B cell (primary cell): ENCODE measurements around the gene TNRC6C. TPM values are rescaled to one million over a fixed set of nuclear protein-coding genes. Genes with fewer than 3 reads are reported as not detected.

Experiments
- ATAC-seq: fragments of 200-7000 bp; cut with Tn5 transposase; one replicate; pipeline ENCODE4 v1.10.0; 2021; ENCODE audit warnings: low read depth, mild to moderate bottlenecking, moderate number of reproducible peaks, moderate library complexity
- CTCF ChIA-PET: fragments of 350-600 bp; sonication (Branson Sonifier 250); formaldehyde crosslinking; loops from one replicate; lab custom pipeline; 2021; ENCODE audit warnings: antibody characterized with exemption, inconsistent platforms; lab: Charles Lee
- POLR2A ChIA-PET: fragments of 350-600 bp; sonication (Branson Sonifier 250); formaldehyde crosslinking; loops from one replicate; lab custom pipeline; 2021; ENCODE audit warnings: antibody characterized with exemption; lab: Charles Lee
- DNase-seq: peaks from one replicate; pipeline ENCODE4 v3.0.0; 2013
- H2AFZ ChIP-seq: 2 replicates; pipeline ENCODE4 v1.6.1; 2012; ENCODE audit warnings: mild to moderate bottlenecking, low read depth, low read length; ENCODE audit not compliant: insufficient read depth, poor library complexity, severe bottlenecking
- H3K27ac ChIP-seq, 2 donors: 1 replicate in 1 of 2; 2 replicates in 1 of 2; pipeline ENCODE4 v1.5.1; 2012 to 2013; ENCODE audit warnings: low read length in 2 of 2, mild to moderate bottlenecking in 2 of 2, moderate library complexity in 1 of 2
- H3K27me3 ChIP-seq, 4 experiments: fragments of 200-600 bp in 1 of 4; sonication (generic) in 1 of 4; replicated peaks in 1 of 4; 1 replicate in 2 of 4; 2 replicates in 2 of 4; pipeline versions ENCODE4 v1.6.1 to v1.7.0; 2013 to 2016; ENCODE audit warnings: low read length in 3 of 4, mild to moderate bottlenecking in 2 of 4, mixed read lengths in 1 of 4, moderate library complexity in 1 of 4; ENCODE audit not compliant: insufficient read depth in 4 of 4, control insufficient read depth in 3 of 4; ENCODE audit errors: control extremely low read depth in 1 of 4
- H3K36me3 ChIP-seq, 2 experiments: replicated peaks in 1 of 2; 1 replicate in 1 of 2; 2 replicates in 1 of 2; pipeline versions ENCODE4 v1.6.1 to v1.7.1; 2013; ENCODE audit warnings: low read length in 1 of 2; ENCODE audit not compliant: insufficient read depth in 2 of 2, control insufficient read depth in 1 of 2; ENCODE audit errors: control extremely low read depth in 1 of 2, extremely low read depth in 1 of 2
- H3K4me1 ChIP-seq, 2 donors: fragments of 200-600 bp in 1 of 2; sonication (generic) in 1 of 2; 1 replicate in 1 of 2; 2 replicates in 1 of 2; pipeline versions ENCODE4 v1.5.1 to v1.6.1; 2013 to 2017; ENCODE audit warnings: low read length in 2 of 2; ENCODE audit not compliant: control insufficient read depth in 2 of 2, insufficient read depth in 2 of 2
- H3K4me2 ChIP-seq: replicated peaks from 2 replicates; pipeline ENCODE3; 2012; ENCODE audit warnings: mild to moderate bottlenecking, low read depth, low read length; ENCODE audit not compliant: poor library complexity, severe bottlenecking
- H3K4me3 ChIP-seq, 5 experiments: fragments of 200-600 bp in 1 of 5; sonication (generic) in 1 of 5; 1 replicate in 3 of 5; 2 replicates in 2 of 5; pipeline versions ENCODE4 v1.5.1 to v1.7.0; 2011 to 2016; ENCODE audit warnings: low read length in 4 of 5, mild to moderate bottlenecking in 4 of 5, low read depth in 2 of 5, control low read depth in 1 of 5, moderate library complexity in 1 of 5; ENCODE audit not compliant: insufficient read depth in 1 of 5; ENCODE audit errors: control extremely low read depth in 1 of 5, extremely low read depth in 1 of 5
- H3K79me2 ChIP-seq: fragments of 200-600 bp; sonication (generic); one replicate; pipeline ENCODE4 v1.6.0; 2016; ENCODE audit warnings: low read length; ENCODE audit not compliant: control insufficient read depth, insufficient read depth
- H3K9ac ChIP-seq: fragments of 200-600 bp; sonication (generic); 2 replicates; pipeline ENCODE4 v1.6.1; 2017; ENCODE audit warnings: mild to moderate bottlenecking, low read length, moderate library complexity
- H3K9me3 ChIP-seq, 3 donors: one replicate each; pipeline versions ENCODE4 v1.6.1 to v1.7.1; 2013; ENCODE audit warnings: low read length in 2 of 3; ENCODE audit not compliant: control insufficient read depth in 2 of 3, insufficient read depth in 1 of 3; ENCODE audit errors: control extremely low read depth in 1 of 3
- H4K20me1 ChIP-seq: 2 replicates; pipeline ENCODE4 v1.6.0; 2012; ENCODE audit warnings: mild to moderate bottlenecking, low read length; ENCODE audit not compliant: insufficient read depth, control insufficient read depth, poor library complexity, severe bottlenecking
- H3K27ac Mint-ChIP-seq: one replicate; pipeline ENCODE4 v1.8.0; 2021; ENCODE audit warnings: mixed read lengths
- H3K27me3 Mint-ChIP-seq: one replicate; pipeline ENCODE4 v1.8.0; 2021; ENCODE audit warnings: mixed read lengths
- H3K4me1 Mint-ChIP-seq: one replicate; pipeline ENCODE4 v1.8.0; 2021; ENCODE audit warnings: mixed read lengths
- H3K4me3 Mint-ChIP-seq: one replicate; pipeline ENCODE4 v1.8.0; 2021; ENCODE audit warnings: mixed read lengths
- H3K9me3 Mint-ChIP-seq: one replicate; pipeline ENCODE4 v1.8.0; 2022; ENCODE audit warnings: mixed read lengths; ENCODE audit not compliant: insufficient read depth
- EZH2 ChIP-seq: IDR thresholded peaks from 2 replicates; pipeline ENCODE4 v1.6.1; 2012; ENCODE audit warnings: borderline replicate concordance, low read depth, mild to moderate bottlenecking, moderate library complexity, low read length; ENCODE audit not compliant: insufficient read depth, poor library complexity, severe bottlenecking
- WGBS: methylation state at CpG from one replicate; pipeline ENCODE4 v1.1.5; 2013; ENCODE audit warnings: missing lambda C conversion rate; ENCODE audit not compliant: insufficient coverage; 5-methylcytosine and 5-hydroxymethylcytosine counted together
- intact Hi-C: fragments of 100-400 bp; cut with micrococcal nuclease; formaldehyde crosslinking; loops from one replicate; pipeline ENCODE4 v1.10.0; 2022
- polyA plus RNA-seq: library from polyadenylated mRNA; depleted of rRNA; stranded (reverse); fragments of >200 nt; gene quantifications from 2 replicates; pipeline ENCODE4 v1.2.3, GENCODE V29; 2012
- total RNA-seq, 2 donors: library from RNA; stranded (reverse); fragments of 120-200 nt in 1 of 2; gene quantifications; 1 replicate in 1 of 2; 2 replicates in 1 of 2; pipeline versions ENCODE4 v1.2.3 to v1.2.4, GENCODE V29; 2013 to 2022
- TF ChIP-seq, protein P1 (sequence below): fragments of 200-600 bp; IDR thresholded peaks from one replicate; pipeline ENCODE4 v1.8.0; 2022; ENCODE audit warnings: antibody characterized with exemption, mild to moderate bottlenecking

The TNRC6C gene
- total and polyA plus RNA-seq, 2 donors (not counting 1 experiment from before 2014, with no cell fraction given) = 3.9 to 63.8 TPM

DNA sequence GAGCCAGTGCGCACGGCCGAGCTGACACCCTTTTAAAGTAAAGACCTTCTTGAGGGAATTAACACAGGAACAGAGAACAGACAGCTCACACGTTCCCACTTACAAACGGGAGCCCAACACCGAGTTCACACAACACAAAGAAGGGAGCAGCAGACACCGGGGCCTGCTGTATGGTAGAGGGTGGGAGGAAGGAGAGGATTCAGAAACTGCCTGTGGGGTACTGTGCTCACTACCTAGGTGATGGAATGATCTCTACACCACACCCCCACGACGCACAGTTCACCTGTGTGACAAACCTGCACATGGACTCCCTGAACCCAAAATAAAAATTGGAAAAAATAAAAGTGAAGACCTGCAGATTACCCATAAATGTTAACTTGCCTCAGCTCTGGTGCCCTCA lies 137.6 kb downstream of the TNRC6C start:
- Histone ChIP-seq H3K4me3 (no peak overlapping the region), H3K79me2 (no peaks in the 10 kb centered on the region), H3K27me3 (no peaks in the 10 kb centered on the region), H2AFZ (no peak overlapping the region), H3K9me3 (no peaks in the 10 kb centered on the region), H3K9ac (no peak overlapping the region), H3K4me2 (no peak overlapping the region), H3K27ac (no peak overlapping the region), H4K20me1 (no peaks in the 10 kb centered on the region), H3K4me1 (no peaks in the 10 kb centered on the region), H3K36me3 (peaks cover 4 to 80% of the 10 kb centered on the region in 2 experiments)
- POLR2A ChIA-PET = no interaction called here
- Mint-ChIP-seq H3K4me1 (no peaks in the 10 kb centered on the region), H3K27ac (no peak overlapping the region), H3K9me3 (no peaks in the 10 kb centered on the region), H3K4me3 (no peak overlapping the region), H3K27me3 (no peaks in the 10 kb centered on the region)
- TF ChIP-seq, protein P1, sequence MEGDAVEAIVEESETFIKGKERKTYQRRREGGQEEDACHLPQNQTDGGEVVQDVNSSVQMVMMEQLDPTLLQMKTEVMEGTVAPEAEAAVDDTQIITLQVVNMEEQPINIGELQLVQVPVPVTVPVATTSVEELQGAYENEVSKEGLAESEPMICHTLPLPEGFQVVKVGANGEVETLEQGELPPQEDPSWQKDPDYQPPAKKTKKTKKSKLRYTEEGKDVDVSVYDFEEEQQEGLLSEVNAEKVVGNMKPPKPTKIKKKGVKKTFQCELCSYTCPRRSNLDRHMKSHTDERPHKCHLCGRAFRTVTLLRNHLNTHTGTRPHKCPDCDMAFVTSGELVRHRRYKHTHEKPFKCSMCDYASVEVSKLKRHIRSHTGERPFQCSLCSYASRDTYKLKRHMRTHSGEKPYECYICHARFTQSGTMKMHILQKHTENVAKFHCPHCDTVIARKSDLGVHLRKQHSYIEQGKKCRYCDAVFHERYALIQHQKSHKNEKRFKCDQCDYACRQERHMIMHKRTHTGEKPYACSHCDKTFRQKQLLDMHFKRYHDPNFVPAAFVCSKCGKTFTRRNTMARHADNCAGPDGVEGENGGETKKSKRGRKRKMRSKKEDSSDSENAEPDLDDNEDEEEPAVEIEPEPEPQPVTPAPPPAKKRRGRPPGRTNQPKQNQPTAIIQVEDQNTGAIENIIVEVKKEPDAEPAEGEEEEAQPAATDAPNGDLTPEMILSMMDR = no peak
- no peak for TF ChIP-seq EZH2
- DNase-seq (no peak), ATAC-seq (no peak)
- WGBS = 100% methylated on average over 3 of the region's 9 CpGs
- CTCF ChIA-PET = interaction anchor here (0.5 to 1.6 kb wide), 2 partner anchors 11 to 154 kb away, joined by 3 read pairs; no protein-coding TSS in a partner anchor
- intact Hi-C loops = no loop called here

DNA sequence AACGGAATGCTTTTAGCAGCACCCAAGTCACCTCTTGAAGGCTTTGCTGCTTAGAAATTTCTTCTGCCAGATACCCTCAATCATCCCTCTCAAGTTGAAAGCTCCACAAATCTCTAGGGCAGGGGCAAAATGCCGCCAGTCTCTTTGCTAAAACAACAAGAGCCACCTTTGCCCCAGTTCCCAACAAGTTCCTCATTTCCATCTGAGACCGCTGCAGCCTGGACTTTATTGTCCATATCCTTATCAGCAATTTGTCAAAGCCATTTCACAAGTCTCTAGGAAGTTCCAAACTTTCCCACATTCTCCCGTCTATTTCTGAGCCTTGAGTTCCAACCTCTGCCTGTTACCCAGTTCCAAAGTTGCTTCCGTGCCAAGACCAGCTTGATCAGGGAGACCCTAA lies 142.6 kb downstream of the TNRC6C start:
- peaks cover 4 to 76% of the 10 kb centered on the region in 2 experiments for H3K36me3 ChIP-seq
- intact Hi-C loops = no loop called here
- DNase-seq = no peak
- no peaks in the 10 kb centered on the region for H3K4me1 Mint-ChIP-seq
- no peaks in the 10 kb centered on the region for H4K20me1 ChIP-seq
- no peaks in the 10 kb centered on the region for H3K9me3 ChIP-seq
- POLR2A ChIA-PET = no interaction called here
- no peaks in the 10 kb centered on the region for H3K27me3 ChIP-seq
- H3K4me1 ChIP-seq = no peaks in the 10 kb centered on the region
- no peak for TF ChIP-seq EZH2
- TF ChIP-seq, protein P1 = no peak
- H3K4me2 ChIP-seq = no peak overlapping the region
- no peak overlapping the region for H3K4me3 ChIP-seq
- no peak overlapping the region for H3K4me3 Mint-ChIP-seq
- ATAC-seq = no peak
- no peaks in the 10 kb centered on the region for H3K27me3 Mint-ChIP-seq
- no peak overlapping the region for H3K27ac ChIP-seq
- H3K9ac ChIP-seq = no peak overlapping the region
- no peaks in the 10 kb centered on the region for H3K79me2 ChIP-seq
- no peak overlapping the region for H3K27ac Mint-ChIP-seq
- 95% methylated on average over 5 of the region's 5 CpGs for WGBS
- CTCF ChIA-PET = interaction anchor here (1.3 to 1.7 kb wide), 2 partner anchors 8 to 12 kb away, joined by 3 to 5 read pairs; no protein-coding TSS in a partner anchor
- no peak overlapping the region for H2AFZ ChIP-seq
- H3K9me3 Mint-ChIP-seq = no peaks in the 10 kb centered on the region
